ENCODE measurements around the gene SPTB.

The SPTB gene

DNA sequence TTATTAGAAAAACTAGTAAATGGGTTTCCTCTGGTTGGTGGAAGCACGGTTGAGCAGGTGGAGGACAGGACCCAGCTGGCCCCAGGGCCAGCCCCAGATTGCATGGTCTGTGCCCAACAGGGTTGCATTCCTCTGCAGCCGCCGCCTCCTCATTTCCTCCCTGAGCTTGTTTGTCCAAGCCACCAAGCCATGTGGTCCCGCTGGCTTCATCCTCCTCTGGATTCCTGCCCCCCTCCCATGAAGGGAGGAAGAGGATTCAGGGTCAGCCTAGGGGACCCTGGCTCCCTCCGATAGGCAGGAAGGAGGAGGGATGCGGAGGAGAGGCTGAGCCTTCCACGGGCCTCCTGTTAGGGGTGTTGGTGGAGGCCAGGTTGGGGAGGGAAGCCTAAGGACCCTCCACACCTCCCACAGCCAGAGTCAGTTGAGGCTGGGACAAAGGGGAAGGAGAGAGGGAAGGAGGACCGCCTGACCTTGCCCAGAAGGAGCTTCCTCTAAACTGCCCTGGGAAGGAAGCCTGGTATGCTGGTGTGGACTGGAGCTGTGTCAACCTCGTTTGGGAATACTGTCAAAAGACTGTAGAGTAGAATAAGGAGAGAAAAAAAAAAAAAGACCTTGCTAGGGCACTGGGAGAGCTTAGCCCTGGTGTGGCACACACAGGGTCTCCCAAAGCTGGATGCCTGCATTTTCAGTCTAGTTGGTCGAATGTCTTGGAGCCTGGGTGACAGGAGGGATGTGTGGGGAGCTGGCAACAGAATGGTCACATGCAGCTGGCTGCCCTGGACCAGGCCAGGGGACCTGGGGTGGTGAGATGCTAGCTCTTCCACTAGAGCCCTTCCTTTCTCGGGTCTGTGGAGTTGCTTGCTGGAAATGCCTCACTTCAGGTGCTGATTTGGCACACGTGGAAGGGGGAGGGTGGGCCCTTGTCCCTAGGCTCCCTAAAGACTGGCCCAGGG lies 133.1 kb downstream of the SPTB start:
- Histone ChIP-seq H3K27me3 (ENCODE audit: control insufficient read depth, insufficient read depth, low read length) (no peaks in the 10 kb centered on the region), H3K27ac (ENCODE audit: low read depth, low read length) (no peak overlapping the region), H3K4me1 (ENCODE audit: control insufficient read depth, insufficient read depth, low read length) (no peaks in the 10 kb centered on the region), H3K9me3 (ENCODE audit: control insufficient read depth, insufficient read depth, low read depth, low read length) (no peaks in the 10 kb centered on the region), H3K9ac (ENCODE audit: low read length) (no peak overlapping the region), H3K36me3 (ENCODE audit: control insufficient read depth, insufficient read depth, low read length) (peaks cover 71% of the 10 kb centered on the region), H3K4me3 (ENCODE audit: low read depth, low read length) (no peak overlapping the region)

DNA sequence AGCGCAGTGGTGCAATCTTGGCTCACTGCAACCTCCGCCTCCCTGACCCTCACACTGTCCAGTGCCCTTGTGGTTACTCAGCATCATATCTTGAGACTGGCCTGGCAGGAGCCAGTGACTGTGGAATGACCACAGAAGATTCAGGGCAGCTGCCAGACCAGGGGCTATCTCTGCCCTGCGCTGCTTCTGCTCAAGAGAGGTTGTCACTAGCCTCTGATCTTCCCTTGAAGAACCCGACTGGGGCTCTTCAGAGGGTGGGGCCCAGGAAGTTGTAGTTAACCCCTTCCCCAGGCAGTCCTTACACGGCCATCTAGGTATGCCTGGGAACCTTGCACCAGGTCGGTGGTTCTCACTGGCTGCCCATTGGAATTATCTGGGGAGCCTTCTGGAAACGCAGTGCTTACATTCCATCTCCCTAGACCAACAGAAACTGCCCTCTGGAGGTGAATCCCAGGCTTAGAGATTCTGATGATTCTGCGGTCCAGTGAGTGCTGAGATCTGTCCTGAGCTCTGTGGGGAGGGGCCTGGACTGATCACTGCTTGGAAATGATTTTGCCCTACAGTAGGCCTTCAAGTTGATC lies 134.1 kb downstream of the SPTB start:
- Histone ChIP-seq H3K9ac (ENCODE audit: low read length) (no peak overlapping the region), H3K9me3 (ENCODE audit: control insufficient read depth, insufficient read depth, low read depth, low read length) (no peaks in the 10 kb centered on the region), H3K4me3 (ENCODE audit: low read depth, low read length) (no peak overlapping the region), H3K27ac (ENCODE audit: low read depth, low read length) (no peak overlapping the region), H3K27me3 (ENCODE audit: control insufficient read depth, insufficient read depth, low read length) (no peaks in the 10 kb centered on the region), H3K36me3 (ENCODE audit: control insufficient read depth, insufficient read depth, low read length) (peaks cover 81% of the 10 kb centered on the region), H3K4me1 (ENCODE audit: control insufficient read depth, insufficient read depth, low read length) (no peaks in the 10 kb centered on the region)

DNA sequence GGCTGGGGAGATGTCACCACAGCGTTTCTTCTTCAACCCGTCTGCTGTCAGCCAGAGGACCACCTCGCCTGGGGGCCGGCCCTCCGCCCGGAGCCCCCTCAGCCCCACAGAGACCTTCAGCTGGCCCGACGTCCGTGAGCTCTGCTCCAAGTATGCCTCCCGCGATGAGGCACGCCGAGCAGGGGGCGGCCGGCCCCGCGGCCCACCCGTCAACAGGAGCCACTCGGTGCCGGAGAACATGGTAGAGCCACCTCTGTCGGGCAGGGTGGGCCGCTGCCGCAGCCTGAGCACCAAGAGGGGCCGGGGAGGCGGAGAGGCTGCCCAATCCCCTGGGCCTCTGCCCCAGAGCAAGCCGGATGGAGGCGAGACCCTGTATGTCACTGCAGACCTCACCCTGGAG lies 136.6 kb downstream of the SPTB start:
- Histone ChIP-seq H3K36me3 (ENCODE audit: control insufficient read depth, insufficient read depth, low read length) (peaks cover 97% of the 10 kb centered on the region), H3K4me1 (ENCODE audit: control insufficient read depth, insufficient read depth, low read length) (no peaks in the 10 kb centered on the region), H3K27me3 (ENCODE audit: control insufficient read depth, insufficient read depth, low read length) (no peaks in the 10 kb centered on the region), H3K9ac (ENCODE audit: low read length) (no peak overlapping the region), H3K27ac (ENCODE audit: low read depth, low read length) (no peak overlapping the region), H3K4me3 (ENCODE audit: low read depth, low read length) (no peak overlapping the region), H3K9me3 (ENCODE audit: control insufficient read depth, insufficient read depth, low read depth, low read length) (no peaks in the 10 kb centered on the region)

DNA sequence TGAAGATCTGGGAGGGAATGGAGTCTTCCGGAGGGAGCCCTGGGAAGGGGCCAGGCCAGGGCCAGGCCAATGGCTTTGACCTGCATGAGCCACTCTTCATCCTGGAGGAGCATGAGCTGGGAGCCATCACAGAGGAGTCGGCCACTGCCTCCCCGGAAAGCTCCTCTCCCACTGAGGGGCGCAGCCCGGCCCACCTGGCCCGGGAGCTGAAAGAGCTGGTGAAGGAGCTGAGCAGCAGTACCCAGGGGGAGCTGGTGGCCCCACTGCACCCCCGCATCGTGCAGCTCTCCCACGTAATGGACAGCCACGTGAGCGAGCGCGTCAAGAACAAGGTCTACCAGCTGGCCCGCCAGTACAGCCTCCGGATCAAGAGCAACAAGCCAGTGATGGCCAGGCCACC lies 137.7 kb downstream of the SPTB start:
- Histone ChIP-seq H3K27ac (ENCODE audit: low read depth, low read length) (no peak overlapping the region), H3K36me3 (ENCODE audit: control insufficient read depth, insufficient read depth, low read length) (peaks cover 97% of the 10 kb centered on the region), H3K9me3 (ENCODE audit: control insufficient read depth, insufficient read depth, low read depth, low read length) (no peaks in the 10 kb centered on the region), H3K9ac (ENCODE audit: low read length) (no peak overlapping the region), H3K27me3 (ENCODE audit: control insufficient read depth, insufficient read depth, low read length) (no peaks in the 10 kb centered on the region), H3K4me1 (ENCODE audit: control insufficient read depth, insufficient read depth, low read length) (no peaks in the 10 kb centered on the region), H3K4me3 (ENCODE audit: low read depth, low read length) (no peak overlapping the region)

DNA sequence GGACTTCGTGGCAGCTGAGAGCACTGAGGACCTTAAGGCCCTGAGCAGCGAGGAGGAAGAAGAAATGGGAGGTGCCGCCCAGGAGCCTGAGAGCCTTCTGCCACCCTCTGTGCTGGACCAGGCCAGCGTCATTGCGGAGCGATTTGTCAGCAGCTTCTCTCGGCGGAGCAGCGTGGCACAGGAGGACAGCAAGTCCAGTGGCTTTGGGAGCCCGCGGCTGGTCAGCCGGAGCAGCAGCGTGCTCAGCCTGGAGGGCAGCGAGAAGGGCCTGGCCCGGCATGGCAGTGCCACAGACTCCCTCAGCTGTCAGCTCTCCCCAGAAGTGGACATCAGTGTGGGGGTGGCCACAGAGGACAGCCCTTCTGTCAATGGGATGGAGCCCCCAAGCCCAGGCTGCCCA lies 138.5 kb downstream of the SPTB start:
- peaks cover 93% of the 10 kb centered on the region for H3K36me3 ChIP-seq (ENCODE audit: control insufficient read depth, insufficient read depth, low read length)
- no peak overlapping the region for H3K27ac ChIP-seq (ENCODE audit: low read depth, low read length)
- no peaks in the 10 kb centered on the region for H3K9me3 ChIP-seq (ENCODE audit: control insufficient read depth, insufficient read depth, low read depth, low read length)
- H3K4me3 ChIP-seq (ENCODE audit: low read depth, low read length) = no peak overlapping the region
- H3K27me3 ChIP-seq (ENCODE audit: control insufficient read depth, insufficient read depth, low read length) = no peaks in the 10 kb centered on the region
- peaks cover 7% of the 10 kb centered on the region; the same call in 1 of the 2 replicates for H3K4me1 ChIP-seq (ENCODE audit: control insufficient read depth, insufficient read depth, low read length)
- H3K9ac ChIP-seq (ENCODE audit: low read length) = no peak overlapping the region

- H3K4me3 ChIP-seq (ENCODE audit: low read depth, low read length) = no peak overlapping the region
- H3K36me3 ChIP-seq (ENCODE audit: control insufficient read depth, insufficient read depth, low read length) = peaks cover 86% of the 10 kb centered on the region
- H3K27me3 ChIP-seq (ENCODE audit: control insufficient read depth, insufficient read depth, low read length) = no peaks in the 10 kb centered on the region
- H3K27ac ChIP-seq (ENCODE audit: low read depth, low read length) = no peak overlapping the region
- no peaks in the 10 kb centered on the region for H3K9me3 ChIP-seq (ENCODE audit: control insufficient read depth, insufficient read depth, low read depth, low read length)
- peaks cover 12% of the 10 kb centered on the region; the same call in 1 of the 2 replicates for H3K4me1 ChIP-seq (ENCODE audit: control insufficient read depth, insufficient read depth, low read length)
- H3K9ac ChIP-seq (ENCODE audit: low read length) = no peak overlapping the region
Observed at GRCh38 chr14:64738281-64738804, 141.4 kb downstream of the SPTB start.

DNA sequence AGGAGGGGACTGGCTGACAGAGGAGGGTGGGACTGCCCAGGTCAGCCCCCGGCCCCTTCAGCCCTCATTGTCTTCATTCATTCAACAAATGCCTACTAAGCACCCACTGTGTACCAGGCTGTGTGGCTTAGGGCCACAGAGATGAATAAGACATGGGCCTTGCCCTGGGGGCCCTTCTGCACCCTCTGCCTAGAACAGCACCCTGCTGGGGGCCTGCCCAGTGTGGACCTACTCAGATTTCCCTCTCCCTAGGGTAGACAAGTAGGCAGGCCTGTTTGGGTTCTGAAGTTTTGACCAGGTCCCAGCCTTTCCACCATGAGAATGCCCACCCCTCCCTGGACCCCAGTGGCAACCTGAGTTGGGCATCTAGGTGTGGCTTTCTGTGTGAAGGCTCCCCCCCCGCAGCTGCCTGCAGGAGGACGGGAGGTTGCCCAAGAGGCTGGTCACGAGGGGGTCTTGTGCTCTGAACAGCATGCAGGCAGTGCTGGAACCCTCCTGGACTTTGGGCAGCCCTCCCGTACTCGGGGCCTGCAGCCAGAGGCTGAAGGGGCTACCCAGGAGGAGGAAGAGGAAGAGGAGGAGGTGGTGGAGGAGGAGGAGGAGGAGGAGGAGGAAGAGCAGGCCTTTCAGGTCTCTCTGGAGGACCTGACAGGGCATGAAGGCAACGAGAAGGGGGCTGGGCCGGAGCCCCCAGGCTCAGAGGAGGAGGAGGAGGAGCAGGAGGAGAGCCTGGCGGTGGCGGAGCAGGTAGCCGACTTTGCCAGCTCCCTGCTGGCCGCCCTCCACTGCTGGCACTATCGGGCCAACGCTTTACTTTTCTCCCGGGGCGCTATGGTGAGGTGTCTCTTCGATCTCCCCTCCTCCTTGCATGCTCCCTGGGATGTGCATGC lies 142.1 kb downstream of the SPTB start:
- peaks cover 12% of the 10 kb centered on the region; the same call in 1 of the 2 replicates for H3K4me1 ChIP-seq (ENCODE audit: control insufficient read depth, insufficient read depth, low read length)
- H3K4me3 ChIP-seq (ENCODE audit: low read depth, low read length) = no peak overlapping the region
- H3K27me3 ChIP-seq (ENCODE audit: control insufficient read depth, insufficient read depth, low read length) = no peaks in the 10 kb centered on the region
- no peaks in the 10 kb centered on the region for H3K9me3 ChIP-seq (ENCODE audit: control insufficient read depth, insufficient read depth, low read depth, low read length)
- H3K36me3 ChIP-seq (ENCODE audit: control insufficient read depth, insufficient read depth, low read length) = peaks cover 85% of the 10 kb centered on the region
- H3K9ac ChIP-seq (ENCODE audit: low read length) = no peak overlapping the region
- H3K27ac ChIP-seq (ENCODE audit: low read depth, low read length) = no peak overlapping the region

DNA sequence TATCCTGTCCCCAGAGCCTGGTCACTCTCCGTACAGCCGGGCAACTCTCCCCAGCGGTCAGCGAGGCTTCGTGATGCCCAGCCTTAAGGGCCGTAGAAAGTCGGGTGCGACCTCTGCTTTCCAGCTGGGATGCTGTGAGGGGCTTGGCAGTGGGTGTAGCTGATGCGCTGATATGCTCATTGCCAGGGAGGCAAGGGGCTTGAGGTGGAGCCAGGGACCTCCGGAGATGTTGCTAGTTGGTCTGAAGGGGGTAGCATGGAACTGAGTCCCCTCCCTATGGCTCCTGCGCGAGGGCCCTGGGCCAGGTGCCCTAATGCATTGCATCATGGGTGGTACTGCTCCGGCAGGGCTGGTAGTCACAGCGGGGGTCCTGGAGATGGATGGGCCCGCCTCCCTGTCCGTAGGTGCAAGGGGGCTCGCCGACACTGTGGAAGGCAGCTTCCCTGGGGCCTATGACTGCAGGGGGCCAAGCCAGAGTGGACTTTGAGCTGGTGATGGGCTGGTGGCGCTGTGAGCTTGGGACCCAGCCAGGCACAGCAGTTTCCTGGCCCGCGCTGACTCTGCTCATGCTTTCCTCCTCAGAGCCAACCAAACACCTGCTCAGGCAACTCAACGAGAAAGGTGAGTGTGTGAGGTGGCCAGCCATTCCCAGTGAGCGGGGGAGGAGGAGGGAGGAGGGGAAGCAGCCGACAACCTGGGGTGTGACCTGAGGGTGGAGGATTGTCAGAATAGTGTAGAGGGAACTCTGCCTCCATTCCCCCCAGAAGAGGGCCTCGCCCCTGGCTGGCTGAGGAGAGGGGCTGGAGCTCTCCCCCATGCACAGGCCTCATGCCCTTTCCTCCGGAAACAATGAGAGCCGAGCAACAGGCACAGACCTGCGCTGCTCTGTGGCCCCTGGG lies 143.2 kb downstream of the SPTB start:
- Histone ChIP-seq H3K27ac (ENCODE audit: low read depth, low read length) (no peak overlapping the region), H3K27me3 (ENCODE audit: control insufficient read depth, insufficient read depth, low read length) (no peaks in the 10 kb centered on the region), H3K4me1 (ENCODE audit: control insufficient read depth, insufficient read depth, low read length) (peaks cover 12% of the 10 kb centered on the region; the same call in 1 of the 2 replicates), H3K4me3 (ENCODE audit: low read depth, low read length) (no peak overlapping the region), H3K9me3 (ENCODE audit: control insufficient read depth, insufficient read depth, low read depth, low read length) (no peaks in the 10 kb centered on the region), H3K36me3 (ENCODE audit: control insufficient read depth, insufficient read depth, low read length) (peaks cover 85% of the 10 kb centered on the region), H3K9ac (ENCODE audit: low read length) (no peak overlapping the region)

- no peaks in the 10 kb centered on the region for H3K9me3 ChIP-seq (ENCODE audit: control insufficient read depth, insufficient read depth, low read depth, low read length)
- H3K36me3 ChIP-seq (ENCODE audit: control insufficient read depth, insufficient read depth, low read length) = peaks cover 85% of the 10 kb centered on the region
- no peaks in the 10 kb centered on the region for H3K27me3 ChIP-seq (ENCODE audit: control insufficient read depth, insufficient read depth, low read length)
- no peak overlapping the region for H3K4me3 ChIP-seq (ENCODE audit: low read depth, low read length)
- no peak overlapping the region for H3K27ac ChIP-seq (ENCODE audit: low read depth, low read length)
- no peak overlapping the region for H3K9ac ChIP-seq (ENCODE audit: low read length)
- H3K4me1 ChIP-seq (ENCODE audit: control insufficient read depth, insufficient read depth, low read length) = peaks cover 12% of the 10 kb centered on the region; the same call in 1 of the 2 replicates
Observed at GRCh38 chr14:64734990-64735389, 144.7 kb downstream of the SPTB start.

DNA sequence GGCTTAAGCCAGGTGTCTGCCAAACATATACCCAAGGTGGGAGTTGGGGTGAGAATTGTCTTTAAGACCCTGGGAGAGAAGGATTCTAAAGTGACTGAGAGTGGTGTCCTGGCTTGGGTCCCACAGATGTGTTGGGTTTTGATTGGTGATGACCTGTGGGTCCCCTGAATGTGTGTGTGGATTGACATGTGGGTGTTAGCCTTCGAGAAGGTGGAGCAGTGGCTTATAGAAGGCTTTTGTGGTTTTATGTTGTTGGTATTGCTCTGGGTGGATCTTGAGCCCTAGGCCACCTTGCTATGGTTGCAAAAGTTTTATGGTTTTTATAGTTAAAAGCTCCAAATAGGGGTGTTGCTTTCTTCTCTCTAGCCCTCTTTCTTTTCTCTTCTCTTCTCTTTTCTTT lies 145.8 kb downstream of the SPTB start:
- Histone ChIP-seq H3K4me1 (ENCODE audit: control insufficient read depth, insufficient read depth, low read length) (peaks cover 12% of the 10 kb centered on the region; the same call in 1 of the 2 replicates), H3K9me3 (ENCODE audit: control insufficient read depth, insufficient read depth, low read depth, low read length) (no peaks in the 10 kb centered on the region), H3K4me3 (ENCODE audit: low read depth, low read length) (no peak overlapping the region), H3K36me3 (ENCODE audit: control insufficient read depth, insufficient read depth, low read length) (peaks cover 85% of the 10 kb centered on the region), H3K9ac (ENCODE audit: low read length) (no peak overlapping the region), H3K27ac (ENCODE audit: low read depth, low read length) (no peak overlapping the region), H3K27me3 (ENCODE audit: control insufficient read depth, insufficient read depth, low read length) (no peaks in the 10 kb centered on the region)

Data from HUES6 (cell line).